PC-3 (cell line): ENCODE results near the gene ZNF660.

Experiments
- EZH2 ChIP-seq: fragments of 300-600 bp; sonication (generic); IDR thresholded peaks from one replicate; pipeline ENCODE4 v1.6.1; 2017; ENCODE audit warnings: antibody characterized with exemption, mild to moderate bottlenecking, low read length; ENCODE audit not compliant: unreplicated experiment
- EZH2phosphoT487 ChIP-seq: fragments of 300-600 bp; sonication (generic); IDR thresholded peaks from 2 replicates; pipeline ENCODE4 v1.6.1; 2018; ENCODE audit warnings: mild to moderate bottlenecking, antibody characterized with exemption, low read length, borderline replicate concordance
- TF ChIP-seq, protein P1 (sequence below): fragments of 300-600 bp; sonication (generic); conservative IDR thresholded peaks from 2 replicates; pipeline ENCODE4 v1.5.1; 2017; ENCODE audit warnings: antibody characterized with exemption, low read depth, mild to moderate bottlenecking, low read length

DNA sequence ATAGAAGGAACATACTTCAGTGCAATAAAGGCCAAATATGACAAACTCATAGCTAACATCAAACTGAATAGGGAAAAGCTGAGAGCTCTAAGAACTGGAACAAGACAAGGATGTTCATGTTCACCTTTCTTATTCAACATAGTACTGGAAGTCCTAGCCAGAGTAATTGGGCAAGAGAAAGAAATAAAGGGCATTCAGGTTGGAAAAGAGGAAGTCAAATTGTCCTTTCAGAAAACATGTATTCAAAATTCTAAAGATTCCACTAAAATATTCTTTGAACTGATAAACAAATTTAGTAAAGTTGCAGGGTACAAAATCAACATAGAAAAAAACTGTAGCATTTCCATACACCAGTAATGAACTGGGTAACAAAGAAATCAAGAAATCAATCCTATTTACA lies 27.9 kb downstream of the ZNF660 start:
- TF ChIP-seq EZH2phosphoT487 (no peak), EZH2 (no peak)
- TF ChIP-seq, protein P1, sequence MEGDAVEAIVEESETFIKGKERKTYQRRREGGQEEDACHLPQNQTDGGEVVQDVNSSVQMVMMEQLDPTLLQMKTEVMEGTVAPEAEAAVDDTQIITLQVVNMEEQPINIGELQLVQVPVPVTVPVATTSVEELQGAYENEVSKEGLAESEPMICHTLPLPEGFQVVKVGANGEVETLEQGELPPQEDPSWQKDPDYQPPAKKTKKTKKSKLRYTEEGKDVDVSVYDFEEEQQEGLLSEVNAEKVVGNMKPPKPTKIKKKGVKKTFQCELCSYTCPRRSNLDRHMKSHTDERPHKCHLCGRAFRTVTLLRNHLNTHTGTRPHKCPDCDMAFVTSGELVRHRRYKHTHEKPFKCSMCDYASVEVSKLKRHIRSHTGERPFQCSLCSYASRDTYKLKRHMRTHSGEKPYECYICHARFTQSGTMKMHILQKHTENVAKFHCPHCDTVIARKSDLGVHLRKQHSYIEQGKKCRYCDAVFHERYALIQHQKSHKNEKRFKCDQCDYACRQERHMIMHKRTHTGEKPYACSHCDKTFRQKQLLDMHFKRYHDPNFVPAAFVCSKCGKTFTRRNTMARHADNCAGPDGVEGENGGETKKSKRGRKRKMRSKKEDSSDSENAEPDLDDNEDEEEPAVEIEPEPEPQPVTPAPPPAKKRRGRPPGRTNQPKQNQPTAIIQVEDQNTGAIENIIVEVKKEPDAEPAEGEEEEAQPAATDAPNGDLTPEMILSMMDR, result no peak
